GM21786 (cell line): ENCODE measurements around the gene NTM.

Experiments
- ATAC-seq: cut with Tn5 transposase; IDR thresholded peaks from one replicate; pipeline ENCODE4 v1.9.1; 2021; ENCODE audit not compliant: unreplicated experiment

Gene NTM

GRCh38 chr11:131593301-131593700 lies 222.9 kb downstream of the NTM start:
- no peak for ATAC-seq

- no peak for ATAC-seq
These were observed 225.4 kb downstream of the NTM start for GRCh38 chr11:131595797-131596196.

GRCh38 chr11:131597890-131598289 lies 227.5 kb downstream of the NTM start:
- ATAC-seq, result no peak

GRCh38 chr11:131598305-131598704 lies 227.9 kb downstream of the NTM start:
- no peak for ATAC-seq

GRCh38 chr11:131599285-131599684 lies 228.9 kb downstream of the NTM start:
- ATAC-seq, result no peak

GRCh38 chr11:131600628-131601027 lies 230.2 kb downstream of the NTM start:
- ATAC-seq, result no peak

- ATAC-seq, result no peak
These were observed 231.2 kb downstream of the NTM start for GRCh38 chr11:131601586-131601985.

GRCh38 chr11:131602431-131602830 lies 232.0 kb downstream of the NTM start:
- ATAC-seq, result no peak

GRCh38 chr11:131606811-131607335 lies 236.5 kb downstream of the NTM start:
- ATAC-seq, result no peak

- ATAC-seq, result no peak
These were observed 238.9 kb downstream of the NTM start for GRCh38 chr11:131609337-131609736.

- ATAC-seq, result no peak
These were observed 239.5 kb downstream of the NTM start for GRCh38 chr11:131609921-131610320.

- ATAC-seq, result no peak
These were observed 240.9 kb downstream of the NTM start for GRCh38 chr11:131611322-131611721.

GRCh38 chr11:131612533-131612932 lies 242.1 kb downstream of the NTM start:
- ATAC-seq, result no peak

GRCh38 chr11:131614631-131615030 lies 244.2 kb downstream of the NTM start:
- ATAC-seq, result no peak

- ATAC-seq, result no peak
These were observed 245.2 kb downstream of the NTM start for GRCh38 chr11:131615611-131616010.

- no peak for ATAC-seq
These were observed 246.2 kb downstream of the NTM start for GRCh38 chr11:131616481-131617140.

GRCh38 chr11:131618201-131618600 lies 247.8 kb downstream of the NTM start:
- ATAC-seq, result no peak

GRCh38 chr11:131622193-131622592 lies 251.8 kb downstream of the NTM start:
- no peak for ATAC-seq

GRCh38 chr11:131624531-131624930 lies 254.1 kb downstream of the NTM start:
- ATAC-seq, result no peak

GRCh38 chr11:131626788-131627187 lies 256.4 kb downstream of the NTM start:
- no peak for ATAC-seq

GRCh38 chr11:131628739-131629138 lies 258.3 kb downstream of the NTM start:
- ATAC-seq, result no peak

GRCh38 chr11:131629925-131630540 lies 259.6 kb downstream of the NTM start:
- ATAC-seq, result no peak

- ATAC-seq, result no peak
These were observed 262.6 kb downstream of the NTM start for GRCh38 chr11:131632971-131633370.
